HG03432 (cell line): ENCODE data around the gene MAMSTR.
"Not testable (repeated sequence)": the region's sequence is repeated elsewhere in the genome, so short reads cannot be mapped to it uniquely, and the experiment has no call there.

Experiments
- ATAC-seq: cut with Tn5 transposase; IDR thresholded peaks from one replicate; pipeline ENCODE4 v1.9.1; 2021; ENCODE audit warnings: mild to moderate bottlenecking, moderate library complexity; ENCODE audit not compliant: unreplicated experiment

The MAMSTR gene, protein sequence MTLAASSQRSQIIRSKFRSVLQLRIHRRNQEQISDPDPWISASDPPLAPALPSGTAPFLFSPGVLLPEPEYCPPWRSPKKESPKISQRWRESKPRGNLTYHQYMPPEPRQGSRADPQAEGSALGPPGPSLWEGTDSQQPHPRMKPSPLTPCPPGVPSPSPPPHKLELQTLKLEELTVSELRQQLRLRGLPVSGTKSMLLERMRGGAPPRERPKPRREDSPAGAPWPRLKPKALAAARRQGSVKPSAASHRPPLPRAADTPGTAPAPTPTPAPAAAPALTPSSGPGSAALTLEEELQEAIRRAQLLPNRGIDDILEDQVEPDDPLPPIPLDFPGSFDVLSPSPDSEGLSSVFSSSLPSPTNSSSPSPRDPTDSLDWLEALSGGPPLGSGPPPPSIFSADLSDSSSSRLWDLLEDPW

DNA sequence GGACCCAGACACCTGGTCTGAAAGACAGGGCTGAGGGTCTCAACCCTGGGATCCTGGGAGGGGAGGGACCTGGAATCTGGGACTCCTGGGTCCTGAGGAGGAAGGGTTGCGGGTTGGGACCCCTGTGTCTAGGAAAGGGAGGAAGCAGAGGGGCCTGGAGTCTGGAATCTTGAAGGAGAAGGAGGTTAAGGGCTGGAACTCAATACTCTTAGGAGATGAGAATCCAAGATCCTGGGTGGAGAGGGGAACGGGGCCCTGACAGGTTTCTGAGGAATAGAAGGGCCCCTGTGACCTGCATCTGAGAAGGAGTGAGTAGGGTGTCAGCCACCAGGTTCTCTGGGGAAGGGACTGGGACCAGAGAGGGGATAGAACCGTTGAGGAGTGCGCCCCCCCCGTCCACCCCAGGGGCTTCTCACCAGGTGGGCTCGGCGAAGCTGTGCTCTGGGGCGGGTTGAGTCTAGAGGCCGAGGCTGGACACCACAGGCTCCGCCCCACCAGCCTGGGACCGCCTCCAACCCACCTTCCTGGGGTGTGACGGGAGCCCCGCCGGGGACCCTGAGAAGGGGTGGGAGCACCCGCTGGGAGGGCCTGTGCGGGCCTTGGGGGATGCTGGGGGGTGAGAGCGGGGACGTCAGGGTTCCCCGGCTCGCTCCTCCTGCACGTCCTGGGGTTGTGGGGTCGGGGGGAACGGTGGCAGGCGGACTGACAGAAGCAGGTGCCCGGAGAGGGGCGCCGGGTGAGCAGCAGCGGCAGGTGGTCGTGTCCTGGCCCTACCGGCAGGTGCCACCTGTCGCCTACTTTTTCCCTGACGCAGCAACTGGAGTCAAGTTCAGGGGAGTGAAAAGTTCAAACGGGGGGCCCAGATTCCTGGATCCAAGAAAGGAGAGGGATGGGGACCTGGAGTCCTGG, at the start of gene MAMSTR:
MAMSTR (minus strand) TSS at position 463 of the 909 bp plus-strand sequence. CDS start 694 bp downstream, outside the sequence.
- no peak for ATAC-seq

DNA sequence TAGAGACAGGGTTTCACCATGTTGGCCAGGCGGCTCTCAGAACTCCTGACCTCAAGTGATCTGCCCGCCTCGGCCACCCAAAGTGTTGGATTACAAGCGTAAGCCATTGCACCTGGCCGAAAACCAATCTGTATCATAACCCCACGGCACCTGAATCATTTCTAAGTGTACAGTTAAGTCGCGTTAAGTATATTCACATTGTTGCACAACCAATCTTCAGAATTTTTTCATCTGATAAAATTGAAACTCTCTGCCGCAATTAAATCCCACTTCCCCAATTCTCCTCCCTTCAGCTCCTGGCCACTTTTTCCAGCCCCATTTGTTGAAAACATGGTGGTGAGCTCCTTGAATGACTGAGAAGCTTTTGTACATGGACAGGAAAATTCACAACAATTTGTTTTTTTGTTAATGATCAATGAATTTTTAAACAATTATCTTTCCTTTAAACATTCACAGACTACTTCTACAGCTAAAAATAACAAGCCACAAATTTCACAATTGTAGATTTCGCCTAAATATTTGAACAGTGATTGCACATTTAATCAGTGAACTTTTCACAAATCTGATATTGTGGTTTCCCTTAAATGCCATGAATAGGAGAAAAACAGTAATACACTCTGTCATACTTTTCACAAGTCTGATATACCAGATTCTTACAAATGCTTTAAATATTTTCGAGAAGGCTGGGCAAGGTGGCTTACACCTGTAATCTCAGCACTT, 49.6 kb upstream of the MAMSTR start:
- ATAC-seq, result no peak

DNA sequence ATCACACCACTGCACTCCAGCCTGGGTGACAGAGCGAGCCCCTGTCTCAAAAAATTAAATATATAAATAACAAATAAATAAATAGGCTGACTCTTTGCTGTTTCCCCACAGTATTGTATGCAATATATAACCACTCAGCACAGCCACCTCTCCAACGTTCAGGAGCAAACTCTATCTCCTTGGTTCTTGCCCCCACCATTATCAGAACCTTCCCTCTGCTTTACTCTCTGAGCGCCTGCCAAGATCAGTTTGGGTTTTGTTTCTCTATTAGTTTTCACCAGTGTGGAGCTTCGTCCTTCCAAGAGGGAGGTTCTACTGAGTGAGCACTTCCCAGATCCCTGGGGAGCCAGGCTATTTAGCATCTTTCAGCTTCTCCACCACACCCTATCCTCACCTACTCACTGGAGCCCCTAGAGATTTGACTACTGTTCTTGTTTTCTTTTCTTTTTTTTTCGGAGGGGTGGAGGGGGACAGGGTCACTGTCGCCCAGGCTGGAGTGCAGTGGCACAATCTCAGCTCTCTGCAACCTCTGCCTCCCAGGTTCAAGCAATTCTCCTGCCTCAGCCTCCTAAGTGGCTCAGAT, 48.7 kb upstream of the MAMSTR start:
- not testable (repeated sequence) for ATAC-seq

DNA sequence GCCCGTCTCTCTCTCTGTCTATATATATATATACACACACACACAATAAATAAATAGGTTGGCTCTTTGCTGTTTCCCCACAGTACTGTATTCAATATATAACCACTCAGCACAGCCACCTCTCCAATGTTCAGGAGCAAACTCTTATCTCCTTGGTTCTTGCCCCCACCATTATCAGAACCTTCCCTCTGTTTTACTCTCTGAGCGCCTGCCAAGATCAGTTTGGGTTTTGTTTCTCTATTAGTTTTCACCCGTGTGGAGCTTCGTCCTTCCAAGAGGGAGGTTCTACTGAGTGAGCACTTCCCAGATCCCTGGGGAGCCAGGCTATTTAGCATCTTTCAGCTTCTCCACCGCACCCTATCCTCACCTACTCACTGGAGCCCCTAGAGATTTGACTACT, 46.3 kb upstream of the MAMSTR start:
- not testable (repeated sequence) for ATAC-seq

DNA sequence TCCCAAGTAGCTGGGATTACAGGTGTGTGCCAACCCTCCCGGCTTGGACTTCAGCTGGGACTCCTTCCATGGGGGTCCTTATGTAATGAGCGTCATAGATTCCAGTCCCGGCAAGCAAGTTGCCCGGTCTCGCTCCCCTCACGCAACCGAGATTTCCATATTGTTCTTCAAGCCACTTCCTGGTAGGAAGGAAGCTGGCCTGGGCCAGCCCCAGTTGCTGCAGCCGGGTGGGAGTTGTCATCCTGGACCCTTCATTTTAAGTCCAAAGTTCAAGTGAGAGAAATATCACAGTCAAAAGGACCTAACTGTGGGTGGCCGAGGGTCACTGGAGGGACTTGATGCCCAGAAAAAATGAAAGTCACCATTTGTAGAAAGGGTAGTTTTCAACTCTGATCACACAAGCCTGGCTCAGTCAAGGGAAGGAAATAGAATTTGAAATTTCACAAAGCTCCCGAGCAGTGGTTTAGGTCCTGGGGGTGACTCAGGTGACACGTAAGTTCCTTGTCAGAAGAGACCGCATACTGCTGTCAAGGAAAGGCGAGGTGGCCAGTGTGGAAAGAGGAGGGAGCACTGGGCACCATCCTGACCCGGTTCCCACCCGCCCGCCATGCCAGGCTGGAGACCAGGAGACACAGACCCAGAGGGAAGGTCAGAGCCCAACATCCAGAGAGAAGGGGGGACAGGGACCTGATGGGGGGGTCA, 41.1 kb upstream of the MAMSTR start:
- ATAC-seq, result no peak

DNA sequence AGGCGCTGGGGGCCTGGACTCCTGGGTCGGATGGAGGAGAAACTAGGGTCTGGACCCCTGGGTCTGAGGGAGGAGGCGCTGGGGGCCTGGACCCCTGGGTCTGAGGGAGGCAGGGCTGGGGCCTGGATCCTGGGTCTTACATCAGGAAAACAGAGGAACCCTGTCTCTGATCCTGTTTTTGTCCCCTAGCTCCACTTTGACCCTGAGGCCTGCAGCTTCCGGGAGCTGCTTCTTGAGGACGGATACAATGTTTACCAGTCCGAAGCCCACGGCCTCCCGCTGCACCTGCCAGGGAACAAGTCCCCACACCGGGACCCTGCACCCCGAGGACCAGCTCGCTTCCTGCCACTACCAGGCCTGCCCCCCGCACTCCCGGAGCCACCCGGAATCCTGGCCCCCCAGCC, 38.2 kb upstream of the MAMSTR start:
- ATAC-seq, result no peak

DNA sequence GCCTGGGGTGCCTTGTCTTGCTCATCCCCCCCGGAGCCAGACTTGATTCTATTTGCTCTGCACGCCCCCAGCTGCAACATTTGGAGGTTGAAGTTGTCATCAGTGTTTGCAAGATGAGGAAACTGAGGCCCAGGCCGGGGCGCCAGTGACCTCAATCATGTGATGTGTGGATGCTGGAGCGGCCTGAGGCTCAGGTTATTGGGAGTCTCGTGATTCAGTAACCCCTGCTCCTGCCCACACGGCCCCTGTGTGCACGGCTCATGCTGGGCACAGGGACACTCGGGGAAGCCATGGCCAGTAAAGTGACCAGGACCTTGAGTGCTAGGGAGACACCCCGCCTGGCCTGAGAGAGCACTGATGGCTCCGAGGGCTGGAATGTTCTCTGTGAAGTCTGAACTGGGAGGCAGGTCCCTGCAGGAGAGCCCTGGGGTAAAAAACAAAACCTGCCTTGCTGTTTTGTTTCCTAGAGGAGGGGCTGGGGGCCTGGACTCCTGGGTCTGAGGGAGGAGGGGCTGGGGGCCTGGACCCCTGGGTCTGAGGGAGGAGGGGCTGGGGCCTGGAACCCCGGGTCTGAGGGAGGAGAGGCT, 37.7 kb upstream of the MAMSTR start:
- ATAC-seq, result no peak

DNA sequence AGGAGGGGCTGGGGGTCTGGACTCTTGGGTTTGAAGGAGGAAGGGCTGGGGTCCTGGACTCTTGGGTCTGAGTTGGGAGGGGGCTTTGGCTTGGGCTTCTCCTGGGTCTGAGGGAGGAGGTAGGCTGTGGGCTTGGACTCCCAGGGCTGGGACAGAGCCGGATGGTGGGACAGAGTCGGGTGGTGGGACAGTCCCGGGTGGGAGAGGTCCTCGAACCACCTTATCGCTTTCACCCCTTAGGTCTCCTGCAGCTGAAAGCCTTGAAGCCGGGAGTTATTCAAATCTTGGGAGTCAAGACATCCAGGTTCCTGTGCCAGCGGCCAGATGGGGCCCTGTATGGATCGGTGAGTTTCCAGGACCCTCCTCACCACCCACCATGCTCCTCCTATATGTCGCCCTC, 37.2 kb upstream of the MAMSTR start:
- ATAC-seq, result no peak

DNA sequence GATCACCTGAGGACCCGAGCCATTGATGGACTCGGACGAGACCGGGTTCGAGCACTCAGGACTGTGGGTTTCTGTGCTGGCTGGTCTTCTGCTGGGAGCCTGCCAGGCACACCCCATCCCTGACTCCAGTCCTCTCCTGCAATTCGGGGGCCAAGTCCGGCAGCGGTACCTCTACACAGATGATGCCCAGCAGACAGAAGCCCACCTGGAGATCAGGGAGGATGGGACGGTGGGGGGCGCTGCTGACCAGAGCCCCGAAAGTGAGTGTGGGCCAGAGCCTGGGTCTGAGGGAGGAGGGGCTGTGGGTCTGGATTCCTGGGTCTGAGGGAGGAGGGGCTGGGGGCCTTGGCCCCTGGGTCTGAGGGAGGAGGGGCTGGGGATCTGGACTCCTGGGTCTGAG, 36.7 kb upstream of the MAMSTR start:
- ATAC-seq, result no peak

DNA sequence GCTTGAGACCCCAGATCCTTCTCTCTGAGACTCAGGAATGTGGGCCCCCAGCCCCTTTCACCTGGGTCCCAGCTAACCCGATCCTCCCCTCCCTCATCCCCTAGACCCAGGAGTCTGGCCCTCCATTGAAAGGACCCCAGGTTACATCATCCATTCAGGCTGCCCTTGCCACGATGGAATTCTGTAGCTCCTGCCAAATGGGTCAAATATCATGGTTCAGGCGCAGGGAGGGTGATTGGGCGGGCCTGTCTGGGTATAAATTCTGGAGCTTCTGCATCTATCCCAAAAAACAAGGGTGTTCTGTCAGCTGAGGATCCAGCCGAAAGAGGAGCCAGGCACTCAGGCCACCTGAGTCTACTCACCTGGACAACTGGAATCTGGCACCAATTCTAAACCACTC, 36.3 kb upstream of the MAMSTR start:
- no peak for ATAC-seq

DNA sequence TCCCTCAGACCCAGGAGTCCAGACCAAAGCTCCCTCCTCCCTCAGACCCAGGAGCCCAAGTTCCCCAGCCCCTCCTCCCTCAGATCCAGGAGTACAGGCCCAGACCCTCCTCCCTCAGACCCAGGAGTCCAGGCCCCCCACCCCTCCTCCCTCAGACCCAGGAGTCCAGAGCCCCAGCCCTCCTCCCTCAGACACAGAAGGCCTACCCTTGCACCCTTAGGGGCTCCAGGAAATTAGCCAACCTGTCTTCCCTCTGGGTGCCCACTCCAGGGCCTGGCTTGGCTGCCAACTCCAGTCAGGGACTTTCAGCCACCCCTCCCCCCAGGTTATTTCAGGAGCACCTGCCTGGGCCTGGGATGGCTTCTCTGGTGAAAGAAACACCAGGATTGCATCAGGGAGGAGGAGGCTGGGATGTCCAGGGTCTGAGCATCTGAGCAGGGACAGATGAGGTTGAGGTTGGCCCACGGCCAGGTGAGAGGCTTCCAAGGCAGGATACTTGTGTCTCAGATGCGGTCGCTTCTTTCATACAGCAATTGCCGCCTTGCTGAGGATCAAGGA, 35.6 kb upstream of the MAMSTR start, which contains the start of gene FGF21:
FGF21 (plus strand) TSS at position 441 of the 558 bp plus-strand sequence. CDS start 713 bp downstream, outside the sequence.
- no peak for ATAC-seq

DNA sequence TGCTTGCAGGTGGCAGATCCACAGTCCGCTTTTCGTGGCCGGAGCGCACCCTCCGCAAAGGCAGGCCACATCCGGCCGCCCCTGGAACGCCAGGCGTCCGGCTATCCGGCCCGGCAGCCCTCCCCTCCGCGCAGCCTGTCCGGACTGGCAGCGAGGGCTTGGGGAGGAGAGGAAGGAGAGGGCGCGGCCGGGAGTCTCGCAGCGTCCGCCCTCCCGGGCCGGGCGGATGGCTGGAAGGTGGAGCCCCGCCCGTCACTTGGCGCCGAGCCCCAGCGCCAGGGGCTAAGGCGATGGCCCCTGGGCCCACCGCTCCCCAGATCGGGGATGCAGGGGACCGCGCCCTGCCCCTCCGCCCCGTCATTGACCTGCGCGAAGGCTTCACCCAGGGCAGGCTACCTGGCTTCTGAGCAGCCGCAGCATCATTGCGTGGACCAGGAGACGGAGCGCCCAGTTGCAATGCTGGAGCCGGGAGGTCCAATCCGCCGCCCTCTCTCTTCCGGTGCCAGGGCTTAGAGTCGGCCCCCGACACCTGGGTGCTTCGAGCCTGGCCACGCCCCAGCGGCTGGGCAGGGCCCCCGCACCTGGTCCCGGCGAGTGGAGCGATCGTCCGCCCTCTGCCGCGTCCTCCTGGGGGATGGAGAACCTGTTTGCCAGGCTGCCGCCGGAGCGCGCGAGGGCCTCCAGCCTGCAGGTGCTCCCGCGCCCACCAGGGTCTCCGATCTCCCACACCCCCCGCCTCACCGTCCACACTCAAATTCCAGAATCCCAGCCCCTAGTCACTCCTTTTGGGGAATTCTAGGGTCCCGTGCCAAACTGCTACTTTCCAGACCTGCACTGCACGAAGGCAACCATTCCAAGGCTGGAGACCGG, 33.2 kb upstream of the MAMSTR start, which contains the start of gene FUT1:
FUT1 (minus strand) TSS at position 146 of the 870 bp plus-strand sequence. CDS start 1,360 bp downstream, outside the sequence.
- no peak for ATAC-seq

DNA sequence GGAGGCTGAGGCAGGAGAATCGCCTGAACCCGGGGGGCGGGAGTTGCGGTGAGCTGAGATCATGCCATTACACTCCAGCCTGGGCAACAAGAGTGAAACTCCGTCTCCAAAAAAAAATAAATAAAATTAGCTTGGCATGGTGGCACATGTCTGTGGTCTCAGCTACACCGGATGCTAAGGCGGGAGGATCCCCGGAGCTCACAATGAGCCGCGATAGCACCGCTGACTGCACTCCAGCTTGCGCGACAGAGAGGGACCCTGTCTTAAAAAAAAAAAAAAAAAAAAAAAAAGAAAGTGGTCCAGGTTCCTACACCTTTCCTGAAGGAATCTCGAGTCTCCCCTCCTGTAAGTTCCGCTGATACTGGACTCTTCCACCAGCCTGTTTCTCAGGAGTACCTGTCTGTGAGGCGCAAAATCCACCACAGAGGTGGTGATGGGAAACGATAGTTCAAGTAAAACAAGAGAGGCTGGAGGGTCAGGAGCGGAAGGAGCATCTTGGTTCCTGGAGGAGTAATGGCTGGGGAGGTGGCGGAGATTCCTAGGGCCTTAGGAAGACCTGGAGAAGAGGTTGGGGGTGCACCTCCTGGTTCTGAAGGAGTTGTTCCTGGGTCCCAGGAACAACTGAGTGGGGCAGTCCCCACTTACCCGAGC, 32.4 kb upstream of the MAMSTR start:
- ATAC-seq, result no peak

DNA sequence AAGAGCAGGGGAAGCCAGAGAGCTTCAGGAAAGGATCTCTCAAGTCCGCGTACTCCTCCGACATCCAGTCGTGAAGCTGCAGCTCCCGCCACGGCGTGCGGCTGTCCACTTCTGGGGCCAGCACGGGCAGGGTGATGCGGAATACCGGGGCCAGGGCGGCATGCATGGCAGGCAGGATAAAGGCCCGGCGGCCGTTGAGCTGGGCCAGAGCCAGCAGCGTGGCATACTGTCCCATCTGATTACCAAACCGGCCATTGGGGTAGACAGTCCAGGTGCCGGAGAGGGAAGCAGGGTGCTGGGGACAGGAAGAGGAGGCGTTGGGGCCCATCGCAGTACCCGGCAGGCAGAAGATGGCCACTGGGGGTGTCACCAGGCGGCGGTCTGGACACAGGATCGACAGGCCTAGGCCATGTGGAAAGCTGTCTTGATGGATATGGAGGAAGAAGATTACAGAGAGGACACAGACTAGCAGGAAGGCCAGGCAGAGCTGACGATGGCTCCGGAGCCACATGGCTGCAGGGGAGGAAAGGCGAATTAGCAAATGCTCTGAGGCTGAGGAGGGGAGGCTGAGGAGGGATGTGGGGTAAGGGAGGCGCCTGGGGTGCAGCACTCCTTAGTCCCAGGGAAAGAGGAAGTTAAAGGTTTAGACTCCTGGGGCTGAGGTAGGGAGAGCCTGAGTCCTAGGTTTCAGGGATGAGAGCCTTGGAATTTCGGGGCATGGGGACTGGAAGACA, 31.4 kb upstream of the MAMSTR start:
- no peak for ATAC-seq

DNA sequence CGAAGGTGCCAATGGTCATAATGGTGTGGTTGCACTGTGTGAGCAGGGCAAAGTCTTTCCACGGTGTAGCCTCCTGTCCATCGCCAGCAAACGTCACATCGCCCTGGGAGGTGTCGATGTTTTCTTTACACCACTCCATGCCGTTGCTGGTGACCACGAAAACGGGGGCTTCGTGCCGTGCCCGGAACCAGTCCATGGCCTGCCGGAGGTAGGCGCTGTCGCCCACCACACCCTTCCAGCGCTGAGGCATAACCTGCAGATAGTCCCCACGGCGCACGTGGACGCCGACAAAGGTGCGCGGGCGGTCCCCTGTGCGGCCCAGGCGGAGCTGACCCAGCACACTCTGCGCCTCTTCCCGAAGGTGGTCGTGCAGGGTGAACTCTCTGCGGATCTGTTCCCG, 30.8 kb upstream of the MAMSTR start:
- ATAC-seq, result no peak

DNA sequence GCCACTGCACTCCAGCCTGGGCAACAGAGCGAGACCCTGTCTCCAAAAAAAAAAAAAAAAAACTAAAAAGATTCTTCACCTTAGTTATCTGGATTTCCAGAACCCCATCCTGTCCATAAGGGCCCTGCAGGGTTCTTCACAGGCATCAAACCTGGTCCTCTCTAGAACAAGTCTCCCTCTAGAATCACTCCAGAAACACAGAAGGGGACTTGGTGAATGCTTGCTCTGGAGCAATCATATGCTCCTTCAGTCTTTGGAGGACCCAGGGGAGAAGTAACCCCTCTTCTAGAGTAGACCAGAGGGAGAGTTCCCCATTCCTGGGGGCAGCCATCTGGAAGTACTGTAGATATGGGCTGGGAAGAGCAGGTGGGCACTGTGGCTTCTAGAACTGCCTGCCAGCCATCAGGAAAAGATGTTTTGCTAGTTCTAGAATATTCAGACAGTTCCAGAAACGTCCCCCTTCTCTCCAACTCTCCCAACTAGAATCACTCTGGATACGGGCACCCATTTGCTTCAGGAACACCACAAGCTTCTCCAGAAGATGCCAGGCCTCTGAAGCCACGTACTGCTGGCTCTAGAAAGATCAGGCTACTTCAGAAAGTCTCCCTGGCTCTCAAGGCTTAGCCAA, 30.2 kb upstream of the MAMSTR start:
- no peak for ATAC-seq
